Caco-2 (cell line): ENCODE measurements around the gene ZNF710. TPM values are rescaled to one million over a fixed set of nuclear protein-coding genes. Genes with fewer than 3 reads are reported as not detected.

Experiments used
- BruUV-seq: library from RNA; stranded (reverse); fragments of 400-500 nt; replicated peaks from 2 replicates; lab custom pipeline; 2021; lab: Mats Ljungman, UMichigan
- CTCF ChIA-PET: fragments of 300-600 bp; sonication (Branson Sonifier 250); formaldehyde crosslinking; loops from one replicate; lab custom pipeline; 2022; ENCODE audit warnings: antibody characterized with exemption; lab: Charles Lee
- POLR2A ChIA-PET: fragments of 300-600 bp; sonication (Branson Sonifier 250); formaldehyde crosslinking; loops from one replicate; lab custom pipeline; 2022; ENCODE audit warnings: antibody characterized with exemption; lab: Charles Lee
- DNase-seq, 2 experiments: peaks; one replicate each; pipeline versions ENCODE4 v3.0.0 to v3.0.0-alpha.2; 2020 to 2022
- H3K27me3 ChIP-seq: replicated peaks from 2 replicates; pipeline ENCODE4 v1.6.0; 2011; ENCODE audit warnings: low read length; ENCODE audit not compliant: control insufficient read depth, insufficient read depth
- H3K36me3 ChIP-seq: 2 replicates; pipeline ENCODE4 v1.5.1; 2011; ENCODE audit warnings: low read length; ENCODE audit not compliant: control insufficient read depth, insufficient read depth
- H3K4me1 ChIP-seq: fragments of 250-450 bp; sonication (Bioruptor Pico); 2 replicates; pipeline ENCODE4 v1.5.1; 2020; ENCODE audit warnings: mild to moderate bottlenecking
- H3K4me3 ChIP-seq: 2 replicates; pipeline ENCODE4 v1.5.1; 2011; ENCODE audit warnings: low read depth, mild to moderate bottlenecking, control low read depth, low read length
- H3K9me3 ChIP-seq: fragments of 250-450 bp; sonication (Bioruptor Pico); 2 replicates; pipeline ENCODE4 v1.5.1; 2020; ENCODE audit warnings: mild to moderate bottlenecking, moderate library complexity
- H3K27ac Mint-ChIP-seq: one replicate; pipeline ENCODE4 v1.8.0; 2022; ENCODE audit warnings: mixed read lengths; ENCODE audit not compliant: unreplicated experiment
- H3K27me3 Mint-ChIP-seq: one replicate; pipeline ENCODE4 v1.8.0; 2022; ENCODE audit warnings: mixed read lengths; ENCODE audit not compliant: insufficient read depth, unreplicated experiment
- H3K36me3 Mint-ChIP-seq: one replicate; pipeline ENCODE4 v1.8.0; 2022; ENCODE audit warnings: mild to moderate bottlenecking, mixed read lengths; ENCODE audit not compliant: insufficient read depth, unreplicated experiment
- H3K4me1 Mint-ChIP-seq: one replicate; pipeline ENCODE4 v1.8.0; 2022; ENCODE audit warnings: low read depth, mixed read lengths; ENCODE audit not compliant: unreplicated experiment
- H3K4me3 Mint-ChIP-seq: one replicate; pipeline ENCODE4 v1.8.0; 2022; ENCODE audit warnings: mild to moderate bottlenecking, moderate library complexity, mixed read lengths; ENCODE audit not compliant: unreplicated experiment
- H3K9me3 Mint-ChIP-seq: one replicate; pipeline ENCODE4 v1.8.0; 2022; ENCODE audit warnings: mixed read lengths; ENCODE audit not compliant: unreplicated experiment
- intact Hi-C: fragments of 100-400 bp; cut with micrococcal nuclease; formaldehyde crosslinking; loops from one replicate; pipeline ENCODE4 v1.10.0; 2022; ENCODE audit not compliant: unreplicated experiment
- total RNA-seq: library from RNA; stranded (reverse); gene quantifications from 2 replicates; pipeline ENCODE4 v1.2.3, GENCODE V29; 2022
- TF ChIP-seq, protein P1 (sequence below), 2 experiments: fragments of 200-600 bp in 1 of 2; IDR thresholded peaks; 1 replicate in 1 of 2; 2 replicates in 1 of 2; pipeline versions ENCODE4 v1.5.1 to v1.8.0; 2011 to 2022; ENCODE audit warnings: antibody characterized with exemption in 1 of 2, control low read depth in 1 of 2, inconsistent platforms in 1 of 2, low read depth in 1 of 2, low read length in 1 of 2, mild to moderate bottlenecking in 1 of 2, moderate library complexity in 1 of 2; ENCODE audit not compliant: insufficient read depth in 1 of 2, severe bottlenecking in 1 of 2, unreplicated experiment in 1 of 2

The ZNF710 gene
- total RNA-seq, 1 experiment from 2014 or later, result 21.4 TPM

DNA sequence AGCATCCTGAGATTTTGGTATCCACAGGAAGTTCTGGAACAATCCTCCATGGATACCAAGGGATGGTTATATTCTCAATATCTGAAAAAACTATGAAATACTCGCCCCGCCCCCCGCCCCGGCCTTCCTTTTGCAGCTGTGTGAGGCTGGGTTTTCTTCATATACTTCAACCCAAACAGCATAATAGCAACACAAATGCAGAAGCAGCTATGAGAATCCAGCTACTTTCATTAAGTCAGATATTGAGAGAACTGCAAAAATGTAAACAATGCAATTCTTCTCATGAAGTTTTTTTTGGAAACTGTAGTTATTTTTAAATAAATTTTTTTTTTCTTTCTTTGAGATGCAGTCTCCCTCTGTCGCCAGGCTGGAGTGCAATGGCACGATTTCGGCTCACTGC is 112.0 kb downstream of the ZNF710 start:
- H3K4me1 Mint-ChIP-seq, result no peaks in the 10 kb centered on the region
- no peak overlapping the region for H3K27ac Mint-ChIP-seq
- DNase-seq, result no peak
- H3K4me1 ChIP-seq, result no peaks in the 10 kb centered on the region
- intact Hi-C loops, result no loop called here
- no peak overlapping the region for H3K4me3 Mint-ChIP-seq
- POLR2A ChIA-PET, result no interaction called here
- TF ChIP-seq, protein P1, sequence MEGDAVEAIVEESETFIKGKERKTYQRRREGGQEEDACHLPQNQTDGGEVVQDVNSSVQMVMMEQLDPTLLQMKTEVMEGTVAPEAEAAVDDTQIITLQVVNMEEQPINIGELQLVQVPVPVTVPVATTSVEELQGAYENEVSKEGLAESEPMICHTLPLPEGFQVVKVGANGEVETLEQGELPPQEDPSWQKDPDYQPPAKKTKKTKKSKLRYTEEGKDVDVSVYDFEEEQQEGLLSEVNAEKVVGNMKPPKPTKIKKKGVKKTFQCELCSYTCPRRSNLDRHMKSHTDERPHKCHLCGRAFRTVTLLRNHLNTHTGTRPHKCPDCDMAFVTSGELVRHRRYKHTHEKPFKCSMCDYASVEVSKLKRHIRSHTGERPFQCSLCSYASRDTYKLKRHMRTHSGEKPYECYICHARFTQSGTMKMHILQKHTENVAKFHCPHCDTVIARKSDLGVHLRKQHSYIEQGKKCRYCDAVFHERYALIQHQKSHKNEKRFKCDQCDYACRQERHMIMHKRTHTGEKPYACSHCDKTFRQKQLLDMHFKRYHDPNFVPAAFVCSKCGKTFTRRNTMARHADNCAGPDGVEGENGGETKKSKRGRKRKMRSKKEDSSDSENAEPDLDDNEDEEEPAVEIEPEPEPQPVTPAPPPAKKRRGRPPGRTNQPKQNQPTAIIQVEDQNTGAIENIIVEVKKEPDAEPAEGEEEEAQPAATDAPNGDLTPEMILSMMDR (IDR thresholded peaks at IDR 0.05; ENCODE audit: insufficient read depth in 1 of 2, low read depth in 1 of 2, low read length in 1 of 2, severe bottlenecking in 1 of 2, unreplicated experiment in 1 of 2), result no peak
- H3K4me3 ChIP-seq, result no peak overlapping the region
- no peaks in the 10 kb centered on the region for H3K27me3 ChIP-seq
- CTCF ChIA-PET, result no interaction called here
- peaks cover 6% of the 10 kb centered on the region for H3K36me3 Mint-ChIP-seq
- peaks cover 7% of the 10 kb centered on the region for H3K9me3 ChIP-seq
- H3K9me3 Mint-ChIP-seq, result peaks cover 13% of the 10 kb centered on the region
- no peaks in the 10 kb centered on the region for H3K36me3 ChIP-seq
- BruUV-seq, result no TSS peak
- H3K27me3 Mint-ChIP-seq, result no peaks in the 10 kb centered on the region

DNA sequence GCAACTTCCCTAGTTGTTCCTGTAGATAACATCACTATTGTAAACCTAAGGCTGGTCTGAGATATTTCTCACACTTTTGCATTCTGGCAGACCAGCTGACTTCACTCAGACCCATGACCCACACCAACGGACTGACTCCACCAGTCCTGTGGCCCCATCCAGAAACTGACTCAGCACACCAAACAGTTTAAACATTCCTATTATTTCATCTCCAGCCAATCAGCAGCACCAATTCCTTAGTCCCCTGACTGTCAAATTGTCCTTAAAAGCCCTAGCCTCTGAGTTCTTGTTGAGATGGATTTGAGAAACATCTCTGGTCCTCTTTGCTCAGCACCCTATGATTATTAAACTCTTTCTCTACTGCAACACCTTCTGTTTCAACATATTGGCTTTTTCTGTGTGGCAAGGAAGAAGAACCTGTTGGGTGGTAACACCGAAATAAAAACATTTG is 113.4 kb downstream of the ZNF710 start:
- Histone ChIP-seq H3K27me3 (no peaks in the 10 kb centered on the region), H3K36me3 (no peaks in the 10 kb centered on the region), H3K4me3 (no peak overlapping the region), H3K9me3 (peaks cover 7% of the 10 kb centered on the region), H3K4me1 (no peaks in the 10 kb centered on the region)
- Mint-ChIP-seq H3K4me1 (no peaks in the 10 kb centered on the region), H3K4me3 (no peak overlapping the region), H3K9me3 (peaks cover 13% of the 10 kb centered on the region), H3K27me3 (no peaks in the 10 kb centered on the region), H3K36me3 (peaks cover 6% of the 10 kb centered on the region), H3K27ac (no peak overlapping the region)
- DNase-seq, result no peak
- TF ChIP-seq, protein P1 (IDR thresholded peaks at IDR 0.05; ENCODE audit: insufficient read depth in 1 of 2, low read depth in 1 of 2, low read length in 1 of 2, severe bottlenecking in 1 of 2, unreplicated experiment in 1 of 2), result no peak
- CTCF ChIA-PET, result no interaction called here
- BruUV-seq, result no TSS peak
- intact Hi-C loops, result no loop called here
- POLR2A ChIA-PET, result no interaction called here

DNA sequence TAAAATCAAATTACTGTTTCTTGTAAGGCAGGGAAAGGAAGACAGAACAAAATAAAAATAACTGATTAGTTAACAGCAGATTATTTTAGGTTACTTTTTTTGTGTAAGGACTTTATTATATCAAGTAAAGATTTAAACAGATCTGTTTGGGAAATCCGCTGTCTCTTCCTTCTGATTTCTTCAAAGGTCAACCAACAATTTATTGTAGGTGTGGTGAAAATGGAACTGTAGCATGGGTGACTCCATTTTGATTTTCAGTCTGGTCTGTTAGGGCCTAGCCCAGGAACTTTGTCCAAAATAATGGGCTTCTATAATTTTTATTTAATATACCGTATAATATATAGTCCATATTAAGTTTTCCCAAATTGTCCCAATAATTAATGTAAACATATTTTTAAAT is 114.7 kb downstream of the ZNF710 start:
- Histone ChIP-seq H3K4me3 (no peak overlapping the region), H3K9me3 (peaks cover 7% of the 10 kb centered on the region), H3K27me3 (no peaks in the 10 kb centered on the region), H3K36me3 (no peaks in the 10 kb centered on the region), H3K4me1 (no peaks in the 10 kb centered on the region)
- POLR2A ChIA-PET, result no interaction called here
- CTCF ChIA-PET, result no interaction called here
- TF ChIP-seq, protein P1 (IDR thresholded peaks at IDR 0.05; ENCODE audit: insufficient read depth in 1 of 2, low read depth in 1 of 2, low read length in 1 of 2, severe bottlenecking in 1 of 2, unreplicated experiment in 1 of 2), result no peak
- intact Hi-C loops, result no loop called here
- Mint-ChIP-seq H3K36me3 (peaks cover 6% of the 10 kb centered on the region), H3K9me3 (peaks cover 13% of the 10 kb centered on the region), H3K4me3 (no peak overlapping the region), H3K27me3 (peaks cover 3% of the 10 kb centered on the region), H3K27ac (no peak overlapping the region), H3K4me1 (no peaks in the 10 kb centered on the region)
- no TSS peak for BruUV-seq
- no peak for DNase-seq
